Testis (tissue), 3 donors: ENCODE data around the gene RASAL1. TPM values are rescaled to one million over a fixed set of nuclear protein-coding genes. Genes with fewer than 3 reads are reported as not detected.

Experiments used
- DNase-seq: peaks from one replicate; pipeline ENCODE4 v3.0.0-alpha.2; 2019
- H3K27ac ChIP-seq, 2 donors: fragments of 200-600 bp; sonication (generic); one replicate each; pipeline ENCODE4 v1.5.1; 2019
- H3K27me3 ChIP-seq: fragments of 200-600 bp; sonication (generic); one replicate; pipeline ENCODE4 v1.5.1; 2019
- H3K36me3 ChIP-seq: fragments of 200-600 bp; sonication (generic); one replicate; pipeline ENCODE4 v1.5.1; 2017; ENCODE audit warnings: low read depth; ENCODE audit errors: missing control alignments
- H3K4me1 ChIP-seq: fragments of 200-600 bp; sonication (generic); one replicate; pipeline ENCODE4 v1.5.1; 2019
- H3K4me3 ChIP-seq, 2 donors: fragments of 200-600 bp; sonication (generic); one replicate each; pipeline ENCODE4 v1.5.1; 2017 to 2019
- H3K9me3 ChIP-seq: fragments of 200-600 bp; sonication (generic); one replicate; pipeline ENCODE4 v1.5.1; 2017
- POLR2A ChIP-seq: fragments of 450-650 bp; IDR thresholded peaks from one replicate; pipeline ENCODE4 v1.6.1; 2017; ENCODE audit warnings: antibody characterized with exemption, mild to moderate bottlenecking, moderate library complexity
- WGBS, 2 donors: methylation state at CpG; one replicate each; pipeline ENCODE4 v1.1.5; 2018; 5-methylcytosine and 5-hydroxymethylcytosine counted together
- intact Hi-C: fragments of 100-400 bp; cut with DNase I; formaldehyde crosslinking; loops from one replicate; pipeline ENCODE4 v1.15.1; 2023; ENCODE audit warnings: low total_unique reads
- polyA plus RNA-seq: library from polyadenylated mRNA; stranded (reverse); fragments of 350-450 nt; fragmentation: Illumina TruSeq; extraction: RNeasy Lipid Tissue Mini Kit (QIAGEN cat#74804); gene quantifications from one replicate; pipeline ENCODE4 v1.2.3, GENCODE V29; 2014; ENCODE audit warnings: low read depth, low replicate concordance; ENCODE audit not compliant: insufficient read depth
- total RNA-seq, 2 donors: library from RNA; depleted of rRNA; stranded (reverse); fragments of >200 nt; gene quantifications; one replicate each; pipeline ENCODE4 v1.2.3, GENCODE V29; 2016
- TF ChIP-seq, protein P1 (sequence below), 3 experiments: fragments of 450-650 bp in 2 of 3; fragments of 200-600 bp in 1 of 3; sonication (generic) in 1 of 3; IDR thresholded peaks; one replicate each; pipeline ENCODE4 v1.5.1; 2016 to 2019; ENCODE audit warnings: antibody characterized with exemption in 3 of 3, mild to moderate bottlenecking in 2 of 3, moderate library complexity in 1 of 3

RASAL1 gene
- total and polyA plus RNA-seq, 3 donors from 2014 or later = 5.0 to 20.1 (median 18.2) TPM

DNA sequence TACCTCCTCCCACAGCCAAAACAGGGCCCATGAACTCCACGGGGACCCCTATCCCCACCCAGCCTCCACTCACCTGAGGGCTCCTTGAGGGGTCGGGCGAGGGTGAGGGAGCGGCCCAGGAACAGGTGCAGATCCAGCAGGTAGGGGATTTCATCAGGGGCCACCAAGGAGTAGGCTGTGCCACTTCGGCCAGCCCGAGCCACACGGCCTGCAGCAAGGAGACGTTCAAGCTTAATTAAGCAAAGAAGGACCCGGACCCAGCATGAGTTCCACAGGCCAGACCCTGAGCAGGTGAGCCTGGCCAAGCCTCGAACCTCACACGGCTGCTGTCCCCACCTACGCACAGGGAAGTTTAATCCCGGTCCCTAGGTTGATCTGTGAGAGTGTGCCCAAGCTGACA, 34.1 kb upstream of the RASAL1 start:
- DNase-seq = no peak
- H3K27me3 ChIP-seq = no peaks in the 10 kb centered on the region
- intact Hi-C loops = no loop called here
- TF ChIP-seq, protein P1, sequence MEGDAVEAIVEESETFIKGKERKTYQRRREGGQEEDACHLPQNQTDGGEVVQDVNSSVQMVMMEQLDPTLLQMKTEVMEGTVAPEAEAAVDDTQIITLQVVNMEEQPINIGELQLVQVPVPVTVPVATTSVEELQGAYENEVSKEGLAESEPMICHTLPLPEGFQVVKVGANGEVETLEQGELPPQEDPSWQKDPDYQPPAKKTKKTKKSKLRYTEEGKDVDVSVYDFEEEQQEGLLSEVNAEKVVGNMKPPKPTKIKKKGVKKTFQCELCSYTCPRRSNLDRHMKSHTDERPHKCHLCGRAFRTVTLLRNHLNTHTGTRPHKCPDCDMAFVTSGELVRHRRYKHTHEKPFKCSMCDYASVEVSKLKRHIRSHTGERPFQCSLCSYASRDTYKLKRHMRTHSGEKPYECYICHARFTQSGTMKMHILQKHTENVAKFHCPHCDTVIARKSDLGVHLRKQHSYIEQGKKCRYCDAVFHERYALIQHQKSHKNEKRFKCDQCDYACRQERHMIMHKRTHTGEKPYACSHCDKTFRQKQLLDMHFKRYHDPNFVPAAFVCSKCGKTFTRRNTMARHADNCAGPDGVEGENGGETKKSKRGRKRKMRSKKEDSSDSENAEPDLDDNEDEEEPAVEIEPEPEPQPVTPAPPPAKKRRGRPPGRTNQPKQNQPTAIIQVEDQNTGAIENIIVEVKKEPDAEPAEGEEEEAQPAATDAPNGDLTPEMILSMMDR (IDR thresholded peaks at IDR 0.05) = no peak
- no peak for TF ChIP-seq POLR2A
- WGBS, 2 donors = 92 to 96% methylated on average over 5 to 13 of the region's 13 CpGs
- H3K4me1 ChIP-seq = peaks cover 12% of the 10 kb centered on the region
- H3K27ac ChIP-seq = no peak overlapping the region
- no peak overlapping the region for H3K4me3 ChIP-seq
- H3K9me3 ChIP-seq = no peaks in the 10 kb centered on the region
- no peaks in the 10 kb centered on the region for H3K36me3 ChIP-seq

DNA sequence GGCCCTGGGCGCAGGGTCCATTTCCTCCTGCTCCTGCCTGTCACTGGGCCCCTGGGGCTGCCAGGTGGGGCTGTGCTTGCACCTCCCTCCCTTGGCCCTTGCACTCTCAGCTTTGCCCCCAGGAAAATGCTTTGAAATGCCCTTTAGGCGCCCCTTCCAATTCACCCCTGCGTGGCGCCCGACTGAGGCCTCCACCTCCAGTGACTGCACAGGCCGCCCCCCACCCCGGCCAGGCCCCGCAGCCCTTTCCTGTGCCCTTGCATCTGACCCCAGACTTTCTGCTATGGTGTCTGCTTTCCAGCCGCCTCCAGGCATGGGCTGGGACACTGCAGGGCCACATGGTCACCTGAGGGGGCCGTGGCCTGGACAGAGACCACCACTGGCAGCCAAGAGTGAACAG, 32.3 kb upstream of the RASAL1 start:
- DNase-seq = no peak
- H3K9me3 ChIP-seq = no peaks in the 10 kb centered on the region
- no peak overlapping the region for H3K27ac ChIP-seq
- H3K27me3 ChIP-seq = no peaks in the 10 kb centered on the region
- intact Hi-C loops = no loop called here
- H3K4me1 ChIP-seq = peaks cover 7% of the 10 kb centered on the region
- H3K4me3 ChIP-seq = no peak overlapping the region
- WGBS, 2 donors = 89 to 94% methylated on average over 5 to 10 of the region's 10 CpGs
- no peak for TF ChIP-seq POLR2A
- TF ChIP-seq, protein P1 (IDR thresholded peaks at IDR 0.05) = no peak
- H3K36me3 ChIP-seq = no peaks in the 10 kb centered on the region

GRCh38 chr12:113165521-113166450, 30.2 kb upstream of the RASAL1 start:
- Histone ChIP-seq H3K27me3 (no peaks in the 10 kb centered on the region), H3K4me1 (peaks cover 13% of the 10 kb centered on the region), H3K9me3 (no peaks in the 10 kb centered on the region), H3K36me3 (no peaks in the 10 kb centered on the region), H3K27ac (no peak overlapping the region), H3K4me3 (no peak overlapping the region)
- intact Hi-C loops = no loop called here
- TF ChIP-seq POLR2A = no peak
- TF ChIP-seq, protein P1 (IDR thresholded peaks at IDR 0.05) = no peak
- WGBS, 2 donors = 90 to 92% methylated on average over 23 to 32 of the region's 32 CpGs
- DNase-seq = no peak

DNA sequence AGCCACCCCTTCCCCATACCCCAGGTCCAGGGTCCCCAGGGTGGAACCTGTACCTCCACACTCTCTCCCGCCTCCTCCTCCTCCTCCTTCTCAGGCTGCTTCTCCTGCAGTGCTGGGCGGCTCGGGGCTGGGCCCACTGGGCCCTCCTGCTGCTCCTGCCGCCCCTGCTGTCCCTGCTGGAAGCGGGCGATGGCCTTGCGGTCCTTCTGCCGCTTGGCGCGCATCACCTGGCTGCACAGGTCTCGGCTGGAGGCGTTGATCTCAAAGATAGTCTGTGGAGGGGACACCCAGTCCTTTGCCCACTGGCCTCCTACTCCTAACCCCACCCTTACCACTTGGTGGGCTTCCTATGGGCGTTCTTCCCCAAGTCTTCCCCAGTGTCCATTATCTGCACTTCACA, 28.5 kb upstream of the RASAL1 start:
- Histone ChIP-seq H3K4me1 (peaks cover 13% of the 10 kb centered on the region), H3K27ac (no peak overlapping the region), H3K4me3 (no peak overlapping the region), H3K9me3 (no peaks in the 10 kb centered on the region), H3K36me3 (no peaks in the 10 kb centered on the region), H3K27me3 (no peaks in the 10 kb centered on the region)
- no peak for DNase-seq
- WGBS, 2 donors = 96 to 97% methylated on average over 12 to 13 of the region's 13 CpGs
- intact Hi-C loops = no loop called here
- TF ChIP-seq, protein P1 (IDR thresholded peaks at IDR 0.05) = no peak
- no peak for TF ChIP-seq POLR2A

- intact Hi-C loops = no loop called here
- Histone ChIP-seq H3K4me3 (no peak overlapping the region), H3K36me3 (no peaks in the 10 kb centered on the region), H3K27me3 (no peaks in the 10 kb centered on the region), H3K4me1 (peaks cover 12% of the 10 kb centered on the region), H3K27ac (no peak overlapping the region), H3K9me3 (no peaks in the 10 kb centered on the region)
- DNase-seq = no peak
- TF ChIP-seq POLR2A = no peak
- TF ChIP-seq, protein P1 (IDR thresholded peaks at IDR 0.05) = no peak
- WGBS, 2 donors = 89 to 91% methylated on average over 6 to 12 of the region's 12 CpGs
Measured at GRCh38 chr12:113163030-113163360, 27.4 kb upstream of the RASAL1 start.
